NT2/D1 (cell line): ENCODE data around the gene UNC45B.
"Not testable (repeated sequence)": the region's sequence is repeated elsewhere in the genome, so short reads cannot be mapped to it uniquely, and the experiment has no call there.

Source experiments
- DNase-seq: peaks from one replicate; pipeline ENCODE4 v3.0.0-alpha.2; 2011; ENCODE audit warnings: low read depth, low spot score
- H3K27me3 ChIP-seq: 2 replicates; pipeline ENCODE4 v1.6.0; 2011; ENCODE audit warnings: mild to moderate bottlenecking; ENCODE audit not compliant: insufficient read length, insufficient read depth
- H3K36me3 ChIP-seq: 2 replicates; pipeline ENCODE4 v1.6.1; 2011; ENCODE audit warnings: mild to moderate bottlenecking, low read length, mixed read lengths; ENCODE audit not compliant: insufficient read depth, insufficient read length
- H3K4me1 ChIP-seq: 2 replicates; pipeline ENCODE4 v1.5.1; 2011; ENCODE audit not compliant: insufficient read depth, insufficient read length
- H3K4me3 ChIP-seq: 2 replicates; pipeline ENCODE4 v1.5.1; 2011; ENCODE audit warnings: low read depth; ENCODE audit not compliant: insufficient read length
- H3K9ac ChIP-seq: 2 replicates; pipeline ENCODE4 v1.6.0; 2011; ENCODE audit warnings: low read depth; ENCODE audit not compliant: insufficient read length
- H3K9me3 ChIP-seq: 2 replicates; pipeline ENCODE4 v1.5.1; 2011; ENCODE audit warnings: mild to moderate bottlenecking, low read length; ENCODE audit not compliant: insufficient read depth
- SUZ12 ChIP-seq: IDR thresholded peaks from 2 replicates; pipeline ENCODE4 v1.6.1; 2011; ENCODE audit not compliant: insufficient read length, insufficient read depth; ENCODE audit errors: extremely low read depth
- YY1 ChIP-seq: IDR thresholded peaks from 2 replicates; pipeline ENCODE4 v1.6.1; 2011; ENCODE audit not compliant: insufficient read length, insufficient read depth
- ZNF274 ChIP-seq: IDR thresholded peaks from 2 replicates; pipeline ENCODE4 v1.6.1; 2011; ENCODE audit warnings: mild to moderate bottlenecking, low read depth, low read length

The UNC45B gene

DNA sequence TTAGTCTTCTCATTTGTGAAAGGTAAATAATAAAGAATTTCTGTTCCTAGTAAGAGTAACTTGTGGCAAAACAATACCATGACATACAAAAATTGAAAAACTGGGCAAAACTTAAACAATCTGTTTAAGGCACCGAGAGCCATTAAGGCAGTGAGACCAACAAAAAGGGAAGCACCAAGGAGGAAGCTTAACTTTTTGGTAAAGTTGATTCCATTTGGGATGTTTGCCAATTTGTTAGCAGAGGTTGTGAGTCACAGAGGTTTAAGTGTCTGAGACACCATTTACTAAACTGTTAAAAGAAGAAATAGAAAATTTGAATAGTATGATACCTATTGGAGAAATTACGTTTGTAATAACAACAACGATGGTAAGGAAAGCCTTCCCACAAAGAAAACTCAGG lies 41.7 kb downstream of the UNC45B start:
- TF ChIP-seq SUZ12 (no peak), ZNF274 (no peak), YY1 (no peak)

GRCh38 chr17:35191001-35191695 lies 43.5 kb downstream of the UNC45B start:
- no peaks in the 10 kb centered on the region for H3K4me1 ChIP-seq
- no peak for TF ChIP-seq SUZ12
- TF ChIP-seq ZNF274: no peak
- no peak for TF ChIP-seq YY1
- H3K9ac ChIP-seq: no peak overlapping the region
- no peak for DNase-seq
- no peaks in the 10 kb centered on the region for H3K36me3 ChIP-seq
- no peaks in the 10 kb centered on the region for H3K27me3 ChIP-seq
- H3K9me3 ChIP-seq: peaks cover 9% of the 10 kb centered on the region; the same call in 1 of the 2 replicates
- no peak overlapping the region for H3K4me3 ChIP-seq

More for the DNA sequence above, 41.7 kb downstream of the UNC45B start:
- Histone ChIP-seq H3K27me3 (no peaks in the 10 kb centered on the region), H3K4me1 (no peaks in the 10 kb centered on the region), H3K36me3 (no peaks in the 10 kb centered on the region), H3K9me3 (peaks cover 9% of the 10 kb centered on the region; the same call in 1 of the 2 replicates), H3K9ac (no peak overlapping the region), H3K4me3 (no peak overlapping the region)
- DNase-seq: no peak

DNA sequence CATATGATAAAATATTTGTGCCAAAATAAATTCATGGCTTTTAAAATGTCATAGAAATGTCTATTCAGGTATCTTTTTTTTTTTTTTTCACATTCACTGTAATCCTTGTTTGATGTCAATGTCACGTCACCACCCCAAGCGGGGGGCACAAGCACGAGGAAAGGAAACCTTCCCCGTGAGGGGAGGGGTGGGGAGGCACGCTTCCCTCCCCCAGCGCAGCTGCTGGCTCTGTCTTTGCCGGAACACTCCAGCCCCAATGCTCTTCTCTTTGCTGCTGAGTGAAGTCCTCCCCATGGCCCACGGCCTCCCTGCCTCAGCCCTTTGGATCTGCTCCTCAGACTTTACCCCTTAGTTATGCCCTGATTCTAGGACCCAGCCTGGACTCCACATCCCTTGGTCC lies 45.1 kb downstream of the UNC45B start:
- H3K4me3 ChIP-seq: no peak overlapping the region
- H3K27me3 ChIP-seq: no peaks in the 10 kb centered on the region
- no peak for DNase-seq
- H3K9me3 ChIP-seq: peaks cover 9% of the 10 kb centered on the region; the same call in 1 of the 2 replicates
- H3K4me1 ChIP-seq: no peaks in the 10 kb centered on the region
- TF ChIP-seq YY1 (no peak), ZNF274 (no peak), SUZ12 (no peak)
- H3K36me3 ChIP-seq: no peaks in the 10 kb centered on the region
- no peak overlapping the region for H3K9ac ChIP-seq

GRCh38 chr17:35194001-35194400 lies 46.4 kb downstream of the UNC45B start, which contains the start of gene SLC35G3:
TSS of gene SLC35G3 (minus strand) at chr17:35194393. CDS start at chr17:35194307, 86 bp downstream.
- not testable (repeated sequence) for H3K4me3 ChIP-seq, H3K9me3 ChIP-seq, H3K4me1 ChIP-seq, H3K27me3 ChIP-seq, DNase-seq, H3K9ac ChIP-seq, H3K36me3 ChIP-seq

GRCh38 chr17:35195062-35195461 lies 47.4 kb downstream of the UNC45B start:
- not testable (repeated sequence) for H3K4me3 ChIP-seq, H3K4me1 ChIP-seq, H3K27me3 ChIP-seq, H3K36me3 ChIP-seq, H3K9me3 ChIP-seq, H3K9ac ChIP-seq, DNase-seq

DNA sequence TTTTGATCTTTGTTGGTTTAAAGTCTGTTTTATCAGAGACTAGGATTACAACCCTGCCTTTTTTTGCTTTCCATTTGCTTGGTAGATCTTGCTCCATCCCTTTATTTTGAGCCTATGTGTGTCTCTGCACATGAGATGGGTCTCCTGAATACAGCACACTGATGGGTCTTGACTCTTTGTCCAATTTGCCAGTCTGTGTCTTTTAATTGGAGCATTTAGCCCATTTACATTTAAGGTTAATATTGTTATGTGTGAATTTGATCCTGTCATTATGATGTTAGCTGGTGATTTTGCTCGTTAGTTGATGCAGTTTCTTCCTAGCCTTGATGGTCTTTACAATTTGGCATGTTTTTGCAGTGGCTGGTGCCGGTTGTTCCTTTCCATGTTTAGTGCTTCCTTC lies 55.0 kb downstream of the UNC45B start:
- not testable (repeated sequence) for H3K9me3 ChIP-seq, H3K36me3 ChIP-seq, H3K4me1 ChIP-seq, H3K9ac ChIP-seq, H3K27me3 ChIP-seq, H3K4me3 ChIP-seq, DNase-seq

- no peak overlapping the region for H3K4me3 ChIP-seq
- no peak overlapping the region for H3K9ac ChIP-seq
- no peaks in the 10 kb centered on the region for H3K4me1 ChIP-seq
- no peaks in the 10 kb centered on the region for H3K9me3 ChIP-seq
- H3K36me3 ChIP-seq: no peaks in the 10 kb centered on the region
- no peak for TF ChIP-seq ZNF274
- no peak for TF ChIP-seq SUZ12
- TF ChIP-seq YY1: no peak
- no peaks in the 10 kb centered on the region for H3K27me3 ChIP-seq
- DNase-seq: no peak
Measured at GRCh38 chr17:35210741-35211140, 63.1 kb downstream of the UNC45B start.

DNA sequence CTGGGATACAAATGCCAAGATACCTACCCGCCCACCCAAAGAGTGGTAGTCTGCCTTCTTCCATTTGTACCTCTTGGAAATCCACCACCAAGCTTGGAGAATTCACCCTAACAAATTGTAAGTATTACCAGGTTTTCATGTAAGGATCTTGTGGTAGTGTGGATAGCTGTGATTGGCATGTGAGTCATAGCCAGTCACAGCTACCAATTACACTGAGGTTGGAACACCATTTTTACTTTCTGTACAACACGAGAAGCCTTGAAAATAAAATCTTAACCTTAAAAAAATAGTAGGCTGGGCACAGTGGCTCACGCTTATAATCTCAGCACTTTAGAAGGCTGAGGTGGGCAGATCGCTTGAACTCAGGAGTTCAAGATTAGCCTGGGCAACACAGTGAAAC lies 65.1 kb downstream of the UNC45B start:
- H3K36me3 ChIP-seq: no peaks in the 10 kb centered on the region
- H3K4me3 ChIP-seq: no peak overlapping the region
- no peaks in the 10 kb centered on the region for H3K27me3 ChIP-seq
- no peaks in the 10 kb centered on the region for H3K4me1 ChIP-seq
- no peak overlapping the region for H3K9ac ChIP-seq
- TF ChIP-seq ZNF274 (no peak), SUZ12 (no peak), YY1 (no peak)
- no peak for DNase-seq
- no peaks in the 10 kb centered on the region for H3K9me3 ChIP-seq
